ENCODE measurements around the gene MRPS25. TPM values are rescaled to one million over a fixed set of nuclear protein-coding genes. Genes with fewer than 3 reads are reported as not detected.

The MRPS25 gene
- total RNA-seq, 1 experiment from 2014 or later: 45.2 TPM

GRCh38 chr3:15065550-15066007, 464 bp upstream of the MRPS25 start:
- in situ Hi-C loops (cut with HindIII; ENCODE audit: low pct_unique_long_range_greater_than_20kb, low sequenced_read_pairs): no loop called here
- no peaks in the 10 kb centered on the region for H3K9me3 ChIP-seq (ENCODE audit: control insufficient read depth, insufficient read depth, low read depth, low read length)
- H3K27ac ChIP-seq (ENCODE audit: low read length): peak overlapping the region; percentile 73
- H3K36me3 ChIP-seq (ENCODE audit: control insufficient read depth, insufficient read depth, low read length): no peaks in the 10 kb centered on the region; the same call in 1 of the 2 replicates
- H3K27me3 ChIP-seq (ENCODE audit: control insufficient read depth, insufficient read depth, low read length): no peaks in the 10 kb centered on the region
- peak overlapping the region; percentile 77 to 86 for H3K4me3 ChIP-seq (ENCODE audit: low read depth in 2 of 2, low read length in 2 of 2)
- no TSS peak for BruUV-seq (replicated peaks)
- intact Hi-C loops (cut with micrococcal nuclease; ENCODE audit: unreplicated experiment): no loop called here
- ChIA-PET CTCF (no interaction called here), POLR2A (interaction anchor here (0.8 kb wide), 1 partner anchor 140 kb away, joined by 3 read pairs; no protein-coding TSS in a partner anchor)
- ATAC-seq: peak; percentile 54; the same call in 1 of the 2 replicates
- TF ChIP-seq POLR2AphosphoS5 (IDR thresholded peaks at IDR 0.05; ENCODE audit: low read depth, low read length) (no peak), REST (IDR thresholded peaks at IDR 0.05; ENCODE audit: insufficient read depth in 1 of 2, low read depth in 2 of 2, low read length in 1 of 2) (no peak), CTCF (IDR thresholded peaks at IDR 0.05) (no peak), SIN3A (IDR thresholded peaks at IDR 0.05; ENCODE audit: borderline replicate concordance, insufficient read depth, low read depth, low read length) (no peak), TCF7L2 (IDR thresholded peaks at IDR 0.05; ENCODE audit: low read depth, low read length) (no peak)
- DNase-seq (ENCODE audit: low read depth, low spot score): no peak
- H3K4me1 ChIP-seq (ENCODE audit: control insufficient read depth, insufficient read depth, low read length): peaks cover 10% of the 10 kb centered on the region

GRCh38 chr3:15064299-15064834, 748 bp downstream of the MRPS25 start:
- no TSS peak for BruUV-seq (replicated peaks)
- Histone ChIP-seq H3K9me3 (ENCODE audit: control insufficient read depth, insufficient read depth, low read depth, low read length) (no peaks in the 10 kb centered on the region), H3K27me3 (ENCODE audit: control insufficient read depth, insufficient read depth, low read length) (no peaks in the 10 kb centered on the region), H3K27ac (ENCODE audit: low read length) (peak overlapping the region; percentile 73), H3K36me3 (ENCODE audit: control insufficient read depth, insufficient read depth, low read length) (no peaks in the 10 kb centered on the region; the same call in 1 of the 2 replicates), H3K4me3 (ENCODE audit: low read depth in 2 of 2, low read length in 2 of 2) (peak overlapping the region; percentile 77 to 86), H3K4me1 (ENCODE audit: control insufficient read depth, insufficient read depth, low read length) (peaks cover 10% of the 10 kb centered on the region)
- in situ Hi-C loops (cut with HindIII; ENCODE audit: low pct_unique_long_range_greater_than_20kb, low sequenced_read_pairs) (no loop called here), intact Hi-C loops (cut with micrococcal nuclease; ENCODE audit: unreplicated experiment) (no loop called here)
- ChIA-PET POLR2A (no interaction called here), CTCF (no interaction called here)
- no peak for DNase-seq (ENCODE audit: low read depth, low spot score)
- no peak for TF ChIP-seq CTCF (IDR thresholded peaks at IDR 0.05)
- TF ChIP-seq TCF7L2 (IDR thresholded peaks at IDR 0.05; ENCODE audit: low read depth, low read length): no peak
- no peak for TF ChIP-seq POLR2AphosphoS5 (IDR thresholded peaks at IDR 0.05; ENCODE audit: low read depth, low read length)
- no peak for TF ChIP-seq SIN3A (IDR thresholded peaks at IDR 0.05; ENCODE audit: borderline replicate concordance, insufficient read depth, low read depth, low read length)
- no peak for TF ChIP-seq REST (IDR thresholded peaks at IDR 0.05; ENCODE audit: insufficient read depth in 1 of 2, low read depth in 2 of 2, low read length in 1 of 2)
- ATAC-seq: no peak; the same call in 1 of the 2 replicates
